Spleen (tissue), 11 donors: ENCODE data around the gene ZNF177. TPM values are rescaled to one million over a fixed set of nuclear protein-coding genes. Genes with fewer than 3 reads are reported as not detected.

Experiments
- DNase-seq: peaks from one replicate; pipeline ENCODE4 v3.0.0-alpha.2; 2020
- H3K27ac ChIP-seq, 8 donors: fragments of 200-600 bp; sonication (generic) in 7 of 8; 1 replicate in 4 of 8; 2 replicates in 4 of 8; pipeline versions ENCODE4 v1.5.0 to v1.8.0; 2016 to 2021; ENCODE audit warnings: inconsistent platforms in 4 of 8, mild to moderate bottlenecking in 4 of 8, moderate library complexity in 1 of 8
- H3K27me3 ChIP-seq, 7 donors: fragments of 200-600 bp; sonication (generic) in 6 of 7; replicated peaks in 1 of 7; 1 replicate in 4 of 7; 2 replicates in 3 of 7; pipeline versions ENCODE4 v1.5.0 to v1.8.0; 2016 to 2021; ENCODE audit warnings: inconsistent platforms in 3 of 7, mild to moderate bottlenecking in 1 of 7
- H3K36me3 ChIP-seq, 6 donors: fragments of 200-600 bp; sonication (generic) in 5 of 6; 1 replicate in 4 of 6; 2 replicates in 2 of 6; pipeline versions ENCODE4 v1.5.0 to v1.8.0; 2016 to 2021; ENCODE audit warnings: inconsistent platforms in 2 of 6
- H3K4me1 ChIP-seq, 6 donors: fragments of 200-600 bp; sonication (generic) in 5 of 6; 1 replicate in 3 of 6; 2 replicates in 3 of 6; pipeline versions ENCODE4 v1.5.0 to v1.8.0; 2016 to 2021; ENCODE audit warnings: inconsistent platforms in 3 of 6
- H3K4me3 ChIP-seq, 8 donors: fragments of 200-600 bp; sonication (generic) in 7 of 8; 1 replicate in 4 of 8; 2 replicates in 4 of 8; pipeline versions ENCODE4 v1.5.0 to v1.8.0; 2016 to 2021; ENCODE audit warnings: inconsistent platforms in 4 of 8, mild to moderate bottlenecking in 4 of 8, moderate library complexity in 2 of 8
- H3K9me3 ChIP-seq, 8 donors: fragments of 200-600 bp; sonication (generic) in 7 of 8; 1 replicate in 4 of 8; 2 replicates in 4 of 8; pipeline versions ENCODE4 v1.5.0 to v1.8.0; 2016 to 2021; ENCODE audit warnings: inconsistent platforms in 4 of 8
- CTCF ChIP-seq, 11 experiments: fragments of 200-600 bp in 7 of 11; fragments of 450-650 bp in 4 of 11; sonication (generic) in 4 of 11; IDR thresholded peaks in 8 of 11; conservative IDR thresholded peaks in 3 of 11; 1 replicate in 7 of 11; 2 replicates in 4 of 11; pipeline versions ENCODE4 v1.4.0 to v1.8.0; 2016 to 2021; ENCODE audit warnings: antibody characterized with exemption in 11 of 11, inconsistent platforms in 4 of 11, mild to moderate bottlenecking in 1 of 11
- POLR2A ChIP-seq, 3 donors: fragments of 450-650 bp; IDR thresholded peaks; one replicate each; pipeline ENCODE4 v1.5.1; 2017; ENCODE audit warnings: antibody characterized with exemption in 3 of 3, mild to moderate bottlenecking in 1 of 3
- POLR2AphosphoS5 ChIP-seq, 3 donors: sonication (generic); formaldehyde crosslinking; IDR thresholded peaks; one replicate each; pipeline ENCODE4 v1.5.1; 2017; ENCODE audit warnings: antibody characterized with exemption in 3 of 3
- WGBS, 5 donors: extraction: QIAGEN DNeasy Blood & Tissue Kit in 3 of 5; methylation state at CpG; one replicate each; pipeline versions ENCODE4 v1.1.5 to v1.1.7; 2013 to 2018; 5-methylcytosine and 5-hydroxymethylcytosine counted together
- intact Hi-C: fragments of 100-400 bp; cut with DNase I; formaldehyde crosslinking; loops from one replicate; pipeline ENCODE4 v1.15.0; 2023; ENCODE audit warnings: low total_unique reads
- polyA plus RNA-seq, 3 donors: library from polyadenylated mRNA; stranded (reverse); fragments of 200-250 nt; gene quantifications; one replicate each; pipeline ENCODE4 v1.2.1, GENCODE V29; 2013
- total RNA-seq, 7 donors: library from RNA; depleted of rRNA in 3 of 7; stranded (reverse); fragments of >200 nt in 3 of 7; fragmentation: NEBNext Ultra II Directional in 4 of 7; extraction: Animal tissue kit (Norgen Biotek cat#: 25700) in 4 of 7; gene quantifications; one replicate each; pipeline versions ENCODE4 v1.1.0 to v1.2.1, GENCODE V29; 2016 to 2021
- donor health status: healthy with polysubstance abuse.
- donor health status: DM: no; HTN: no; CAD: no; lungs with moderate emphysema.
- donor health status: DM: no; HTN: no; CAD: no.
- donor health status: Bipolar disorder and iron deficiency.
- donor health status: healthy.
- donor health status: DM: no; HTN: no; CAD: no.
- donor health status: DM: yes; HTN: yes; CAD: no.

The ZNF177 gene
- total and polyA plus RNA-seq, 10 donors = 1.1 to 5.2 (median 2.6) TPM

GRCh38 chr19:9329999-9330398 is 32.8 kb upstream of the ZNF177 start:
- TF ChIP-seq POLR2A (IDR thresholded peaks at IDR 0.05) (no peak), CTCF (IDR thresholded peaks at IDR 0.05 in 8 of 11, conservative IDR thresholded peaks at IDR 0.05 in 3 of 11) (no peak), POLR2AphosphoS5 (IDR thresholded peaks at IDR 0.05) (no peak)
- H3K9me3 ChIP-seq = peaks cover 35 to 100% (median 100%) of the 10 kb centered on the region in 8 donors

GRCh38 chr19:9342610-9343304 is 20.1 kb upstream of the ZNF177 start:
- peaks cover 35 to 97% (median 71%) of the 10 kb centered on the region in 6 donors for H3K36me3 ChIP-seq
- peak overlapping the region in 1 of 8 donors; percentile 20 for H3K4me3 ChIP-seq

More at GRCh38 chr19:9329999-9330398, 32.8 kb upstream of the ZNF177 start:
- DNase-seq = no peak
- intact Hi-C loops = no loop called here
- peaks cover 0 to 7% (median 2%) of the 10 kb centered on the region in 6 donors for H3K4me1 ChIP-seq
- H3K27me3 ChIP-seq = no peaks in the 10 kb centered on the region
- no peak overlapping the region for H3K27ac ChIP-seq
- H3K36me3 ChIP-seq = peaks cover 5 to 100% (median 73%) of the 10 kb centered on the region in 6 donors
- H3K4me3 ChIP-seq = no peak overlapping the region

GRCh38 chr19:9345005-9345404 is 17.8 kb upstream of the ZNF177 start:
- WGBS, 5 donors = 88 to 98% (median 94%) methylated on average over 2 of the region's 2 CpGs
- H3K36me3 ChIP-seq = peaks cover 26 to 91% (median 52%) of the 10 kb centered on the region in 6 donors
- peaks cover 68 to 100% (median 100%) of the 10 kb centered on the region in 8 donors for H3K9me3 ChIP-seq

More at GRCh38 chr19:9342610-9343304, 20.1 kb upstream of the ZNF177 start:
- Histone ChIP-seq H3K4me1 (no peaks in the 10 kb centered on the region), H3K9me3 (peaks cover 69 to 100% (median 100%) of the 10 kb centered on the region in 8 donors), H3K27ac (no peak overlapping the region), H3K27me3 (no peaks in the 10 kb centered on the region)
- 94 to 99% (median 97%) methylated on average over 6 of the region's 6 CpGs for WGBS, 5 donors
- intact Hi-C loops = no loop called here
- no peak for TF ChIP-seq POLR2A (IDR thresholded peaks at IDR 0.05)
- no peak for TF ChIP-seq POLR2AphosphoS5 (IDR thresholded peaks at IDR 0.05)
- no peak for TF ChIP-seq CTCF (IDR thresholded peaks at IDR 0.05 in 8 of 11, conservative IDR thresholded peaks at IDR 0.05 in 3 of 11)
- DNase-seq = no peak

GRCh38 chr19:9348253-9348652 is 14.6 kb upstream of the ZNF177 start:
- Histone ChIP-seq H3K9me3 (peaks cover 57 to 100% (median 100%) of the 10 kb centered on the region in 8 donors), H3K36me3 (peaks cover 6 to 90% (median 19%) of the 10 kb centered on the region in 6 donors), H3K27me3 (no peaks in the 10 kb centered on the region), H3K27ac (no peak overlapping the region), H3K4me3 (no peak overlapping the region), H3K4me1 (no peaks in the 10 kb centered on the region)
- intact Hi-C loops = no loop called here
- WGBS, 5 donors = 95 to 100% (median 97%) methylated on average over 3 of the region's 3 CpGs
- no peak for DNase-seq
- TF ChIP-seq POLR2A (IDR thresholded peaks at IDR 0.05) = no peak
- no peak for TF ChIP-seq CTCF (IDR thresholded peaks at IDR 0.05 in 8 of 11, conservative IDR thresholded peaks at IDR 0.05 in 3 of 11)
- no peak for TF ChIP-seq POLR2AphosphoS5 (IDR thresholded peaks at IDR 0.05)

More at GRCh38 chr19:9345005-9345404, 17.8 kb upstream of the ZNF177 start:
- Histone ChIP-seq H3K4me1 (no peaks in the 10 kb centered on the region), H3K27me3 (no peaks in the 10 kb centered on the region), H3K27ac (no peak overlapping the region), H3K4me3 (no peak overlapping the region)
- DNase-seq = no peak
- intact Hi-C loops = no loop called here
- TF ChIP-seq POLR2A (IDR thresholded peaks at IDR 0.05) = no peak
- no peak for TF ChIP-seq POLR2AphosphoS5 (IDR thresholded peaks at IDR 0.05)
